ENCODE results near the gene TDRD1. TPM values are rescaled to one million over a fixed set of nuclear protein-coding genes. Genes with fewer than 3 reads are reported as not detected.

TDRD1 gene
- total RNA-seq, 2 experiments from 2014 or later, result 0.05 to 0.16 TPM

- H3K27ac Mint-ChIP-seq, result no peak overlapping the region
- CTCF ChIA-PET, result interaction anchor here (1.7 kb wide), 1 partner anchor 60 kb away, joined by 5 read pairs; no protein-coding TSS in a partner anchor
- no peak overlapping the region for H3K4me3 Mint-ChIP-seq
- no peaks in the 10 kb centered on the region for H3K9me3 Mint-ChIP-seq
- ATAC-seq (no peak), DNase-seq (no peak)
- no peak for TF ChIP-seq CTCF (IDR thresholded peaks at IDR 0.05)
- peaks cover 35% of the 10 kb centered on the region for H3K27me3 Mint-ChIP-seq
- intact Hi-C loops (cut with micrococcal nuclease), result no loop called here
- H3K36me3 Mint-ChIP-seq (ENCODE audit: low read depth), result no peaks in the 10 kb centered on the region
- no peaks in the 10 kb centered on the region for H3K4me1 Mint-ChIP-seq (ENCODE audit: low read depth)
- POLR2A ChIA-PET, result interaction anchor here (1.0 kb wide), 1 partner anchor 9 kb away, joined by 3 read pairs; no protein-coding TSS in a partner anchor
These were observed 65.0 kb downstream of the TDRD1 start for GRCh38 chr10:114244126-114244525.

GRCh38 chr10:114245121-114245791, 66.1 kb downstream of the TDRD1 start:
- H3K4me1 Mint-ChIP-seq (ENCODE audit: low read depth), result no peaks in the 10 kb centered on the region
- TF ChIP-seq CTCF (IDR thresholded peaks at IDR 0.05), result no peak
- POLR2A ChIA-PET, result interaction anchor here (1.0 to 1.5 kb wide), 2 partner anchors 10 to 71 kb away, joined by 3 read pairs; partner anchors contain the start of gene CCDC186
- no peaks in the 10 kb centered on the region for H3K36me3 Mint-ChIP-seq (ENCODE audit: low read depth)
- peaks cover 31% of the 10 kb centered on the region for H3K27me3 Mint-ChIP-seq
- intact Hi-C loops (cut with micrococcal nuclease), result no loop called here
- CTCF ChIA-PET, result interaction anchor here (1.7 kb wide), 1 partner anchor 59 kb away, joined by 5 read pairs; no protein-coding TSS in a partner anchor
- H3K4me3 Mint-ChIP-seq, result no peak overlapping the region
- no peaks in the 10 kb centered on the region for H3K9me3 Mint-ChIP-seq
- no peak for DNase-seq
- no peak for ATAC-seq
- H3K27ac Mint-ChIP-seq, result no peak overlapping the region

GRCh38 chr10:114246679-114247305, 67.6 kb downstream of the TDRD1 start:
- no peaks in the 10 kb centered on the region for H3K4me1 Mint-ChIP-seq (ENCODE audit: low read depth)
- peaks cover 21% of the 10 kb centered on the region for H3K27me3 Mint-ChIP-seq
- no peaks in the 10 kb centered on the region for H3K36me3 Mint-ChIP-seq (ENCODE audit: low read depth)
- H3K4me3 Mint-ChIP-seq, result no peak overlapping the region
- DNase-seq (no peak), ATAC-seq (no peak)
- H3K27ac Mint-ChIP-seq, result no peak overlapping the region
- H3K9me3 Mint-ChIP-seq, result no peaks in the 10 kb centered on the region
- intact Hi-C loops (cut with micrococcal nuclease), result no loop called here
- no peak for TF ChIP-seq CTCF (IDR thresholded peaks at IDR 0.05)
- POLR2A ChIA-PET, result no interaction called here
- CTCF ChIA-PET, result interaction anchor here (0.8 kb wide), 1 partner anchor 44 kb away, joined by 3 read pairs; no protein-coding TSS in a partner anchor

- peaks cover 3% of the 10 kb centered on the region for H3K27me3 Mint-ChIP-seq
- ChIA-PET POLR2A (no interaction called here), CTCF (no interaction called here)
- ATAC-seq (no peak), DNase-seq (no peak)
- intact Hi-C loops (cut with micrococcal nuclease), result no loop called here
- no peak overlapping the region for H3K27ac Mint-ChIP-seq
- H3K4me3 Mint-ChIP-seq, result no peak overlapping the region
- no peaks in the 10 kb centered on the region for H3K36me3 Mint-ChIP-seq (ENCODE audit: low read depth)
- H3K4me1 Mint-ChIP-seq (ENCODE audit: low read depth), result no peaks in the 10 kb centered on the region
- no peaks in the 10 kb centered on the region for H3K9me3 Mint-ChIP-seq
- TF ChIP-seq CTCF (IDR thresholded peaks at IDR 0.05), result no peak
These were observed 71.1 kb downstream of the TDRD1 start for GRCh38 chr10:114250236-114250635.

GRCh38 chr10:114250716-114251115, 71.6 kb downstream of the TDRD1 start:
- Mint-ChIP-seq H3K27ac (no peak overlapping the region), H3K27me3 (peaks cover 3% of the 10 kb centered on the region), H3K4me1 (ENCODE audit: low read depth) (no peaks in the 10 kb centered on the region), H3K9me3 (no peaks in the 10 kb centered on the region), H3K36me3 (ENCODE audit: low read depth) (no peaks in the 10 kb centered on the region), H3K4me3 (no peak overlapping the region)
- intact Hi-C loops (cut with micrococcal nuclease), result no loop called here
- ChIA-PET CTCF (no interaction called here), POLR2A (no interaction called here)
- TF ChIP-seq CTCF (IDR thresholded peaks at IDR 0.05), result no peak
- ATAC-seq (no peak), DNase-seq (no peak)
